MM.1S (cell line): ENCODE data around the gene EXOC3L1.

Source experiments
- DNase-seq: peaks from one replicate; pipeline ENCODE4 v3.0.0-alpha.2; 2015
- H2AFZ ChIP-seq: fragments of 300-600 bp; sonication (generic); 2 replicates; pipeline ENCODE4 v1.6.0; 2016; ENCODE audit warnings: antibody characterized with exemption, low read length
- H3F3A ChIP-seq: fragments of 300-600 bp; sonication (generic); 2 replicates; pipeline ENCODE4 v1.6.1; 2016; ENCODE audit warnings: mild to moderate bottlenecking, antibody characterized with exemption, low read length, moderate library complexity, mixed read lengths; ENCODE audit not compliant: insufficient read depth
- H3K27ac ChIP-seq: fragments of 300-600 bp; sonication (generic); 2 replicates; pipeline ENCODE4 v1.5.1; 2016; ENCODE audit warnings: mild to moderate bottlenecking, low read length
- H3K27me3 ChIP-seq: fragments of 300-600 bp; sonication (generic); replicated peaks from 2 replicates; pipeline ENCODE4 v1.6.0; 2016; ENCODE audit warnings: low read length; ENCODE audit not compliant: insufficient read depth
- H3K36me3 ChIP-seq: fragments of 300-600 bp; sonication (generic); replicated peaks from 2 replicates; pipeline ENCODE4 v1.6.1; 2016; ENCODE audit warnings: mild to moderate bottlenecking, low read length, mixed read lengths; ENCODE audit not compliant: insufficient read depth
- H3K4me1 ChIP-seq: fragments of 300-600 bp; sonication (generic); 2 replicates; pipeline ENCODE4 v1.6.1; 2016; ENCODE audit warnings: low read length, mixed read lengths
- H3K4me2 ChIP-seq: fragments of 300-600 bp; sonication (generic); 2 replicates; pipeline ENCODE4 v1.6.0; 2016; ENCODE audit warnings: low read depth, low read length
- H3K4me3 ChIP-seq: fragments of 300-600 bp; sonication (generic); 2 replicates; pipeline ENCODE4 v1.5.1; 2016; ENCODE audit warnings: low read length, mixed read lengths
- H3K79me2 ChIP-seq: fragments of 300-600 bp; sonication (generic); 2 replicates; pipeline ENCODE4 v1.6.1; 2016; ENCODE audit warnings: mixed run types, low read length, mixed read lengths
- H3K9ac ChIP-seq: fragments of 300-600 bp; sonication (generic); 2 replicates; pipeline ENCODE4 v1.6.1; 2016; ENCODE audit warnings: low read length, mixed read lengths
- H3K9me2 ChIP-seq: fragments of 300-600 bp; sonication (generic); replicated peaks from 2 replicates; pipeline ENCODE4 v1.6.1; 2016; ENCODE audit warnings: mild to moderate bottlenecking, low read length, mixed read lengths; ENCODE audit not compliant: insufficient read depth
- H3K9me3 ChIP-seq: fragments of 300-600 bp; sonication (generic); replicated peaks from 2 replicates; pipeline ENCODE4 v1.6.1; 2016; ENCODE audit warnings: mild to moderate bottlenecking, low read length, mixed read lengths; ENCODE audit not compliant: insufficient read depth
- H4K20me1 ChIP-seq: fragments of 300-600 bp; sonication (generic); 2 replicates; pipeline ENCODE4 v1.6.1; 2016; ENCODE audit warnings: mild to moderate bottlenecking, low read length, moderate library complexity, mixed read lengths; ENCODE audit not compliant: insufficient read depth
- EZH2 ChIP-seq: fragments of 300-600 bp; sonication (generic); optimal IDR thresholded peaks from 2 replicates; pipeline ENCODE3; 2017; ENCODE audit warnings: low read depth, mild to moderate bottlenecking, antibody characterized with exemption, low read length, mixed read lengths
- EZH2phosphoT487 ChIP-seq: fragments of 300-600 bp; sonication (generic); IDR thresholded peaks from 2 replicates; pipeline ENCODE4 v1.6.1; 2018; ENCODE audit warnings: antibody characterized with exemption, low read length
- TF ChIP-seq, protein P1 (sequence below): fragments of 300-600 bp; sonication (generic); IDR thresholded peaks from 2 replicates; pipeline ENCODE4 v1.5.1; 2016; ENCODE audit warnings: antibody characterized with exemption, low read length, mixed read lengths

The EXOC3L1 gene

DNA sequence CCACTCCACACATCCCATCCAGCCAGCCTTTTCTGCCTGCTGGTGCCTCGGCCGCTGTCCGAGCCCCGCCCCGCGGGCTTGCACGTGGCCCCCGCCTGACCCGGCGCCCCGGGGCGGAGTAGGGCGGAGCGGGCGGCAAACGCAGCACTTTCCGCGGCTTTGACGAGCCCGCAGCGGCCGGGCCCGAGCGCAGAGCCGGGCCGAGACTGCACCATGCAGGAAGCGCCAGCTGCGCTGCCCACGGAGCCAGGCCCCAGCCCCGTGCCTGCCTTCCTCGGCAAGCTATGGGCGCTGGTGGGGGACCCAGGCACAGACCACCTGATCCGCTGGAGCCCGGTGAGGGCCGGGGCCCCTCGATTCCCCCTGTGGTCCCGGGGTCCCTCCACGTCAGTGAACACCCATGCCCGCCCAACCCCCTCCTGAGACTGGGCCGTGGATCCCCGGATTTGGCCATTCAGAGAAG lies 25.3 kb downstream of the EXOC3L1 start, which contains the start of gene HSF4:
TSS of gene HSF4 (plus strand) at position 147 of the 463 bp plus-strand sequence. CDS start at position 214, 67 bp downstream.
- no peaks in the 10 kb centered on the region for H3K36me3 ChIP-seq
- peak within 1 kb of the TSS; percentile 38; the same call in 1 of the 2 replicates for H3K27ac ChIP-seq
- peak within 1 kb of the TSS; percentile 91 for H3K4me2 ChIP-seq
- no peaks in the 10 kb centered on the region for H3K9me2 ChIP-seq
- peak within 1 kb of the TSS; percentile 62 for H2AFZ ChIP-seq
- peaks cover 3% of the 10 kb centered on the region for H3F3A ChIP-seq
- no peaks in the 10 kb centered on the region for H3K79me2 ChIP-seq
- no peaks in the 10 kb centered on the region for H3K9me3 ChIP-seq
- TF ChIP-seq EZH2 (no peak), EZH2phosphoT487 (no peak)
- TF ChIP-seq, protein P1, sequence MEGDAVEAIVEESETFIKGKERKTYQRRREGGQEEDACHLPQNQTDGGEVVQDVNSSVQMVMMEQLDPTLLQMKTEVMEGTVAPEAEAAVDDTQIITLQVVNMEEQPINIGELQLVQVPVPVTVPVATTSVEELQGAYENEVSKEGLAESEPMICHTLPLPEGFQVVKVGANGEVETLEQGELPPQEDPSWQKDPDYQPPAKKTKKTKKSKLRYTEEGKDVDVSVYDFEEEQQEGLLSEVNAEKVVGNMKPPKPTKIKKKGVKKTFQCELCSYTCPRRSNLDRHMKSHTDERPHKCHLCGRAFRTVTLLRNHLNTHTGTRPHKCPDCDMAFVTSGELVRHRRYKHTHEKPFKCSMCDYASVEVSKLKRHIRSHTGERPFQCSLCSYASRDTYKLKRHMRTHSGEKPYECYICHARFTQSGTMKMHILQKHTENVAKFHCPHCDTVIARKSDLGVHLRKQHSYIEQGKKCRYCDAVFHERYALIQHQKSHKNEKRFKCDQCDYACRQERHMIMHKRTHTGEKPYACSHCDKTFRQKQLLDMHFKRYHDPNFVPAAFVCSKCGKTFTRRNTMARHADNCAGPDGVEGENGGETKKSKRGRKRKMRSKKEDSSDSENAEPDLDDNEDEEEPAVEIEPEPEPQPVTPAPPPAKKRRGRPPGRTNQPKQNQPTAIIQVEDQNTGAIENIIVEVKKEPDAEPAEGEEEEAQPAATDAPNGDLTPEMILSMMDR, result no peak
- H3K27me3 ChIP-seq, result no peaks in the 10 kb centered on the region
- H3K4me1 ChIP-seq, result peaks cover 26% of the 10 kb centered on the region
- DNase-seq, result peak; percentile 78
- H3K9ac ChIP-seq, result peak within 1 kb of the TSS; percentile 60; the same call in 1 of the 2 replicates
- H3K4me3 ChIP-seq, result peak within 1 kb of the TSS; percentile 52
- no peaks in the 10 kb centered on the region for H4K20me1 ChIP-seq

- H3K27me3 ChIP-seq, result no peaks in the 10 kb centered on the region
- no peak overlapping the region for H3K27ac ChIP-seq
These were observed 25.9 kb downstream of the EXOC3L1 start for GRCh38 chr16:67163999-67164558.

DNA sequence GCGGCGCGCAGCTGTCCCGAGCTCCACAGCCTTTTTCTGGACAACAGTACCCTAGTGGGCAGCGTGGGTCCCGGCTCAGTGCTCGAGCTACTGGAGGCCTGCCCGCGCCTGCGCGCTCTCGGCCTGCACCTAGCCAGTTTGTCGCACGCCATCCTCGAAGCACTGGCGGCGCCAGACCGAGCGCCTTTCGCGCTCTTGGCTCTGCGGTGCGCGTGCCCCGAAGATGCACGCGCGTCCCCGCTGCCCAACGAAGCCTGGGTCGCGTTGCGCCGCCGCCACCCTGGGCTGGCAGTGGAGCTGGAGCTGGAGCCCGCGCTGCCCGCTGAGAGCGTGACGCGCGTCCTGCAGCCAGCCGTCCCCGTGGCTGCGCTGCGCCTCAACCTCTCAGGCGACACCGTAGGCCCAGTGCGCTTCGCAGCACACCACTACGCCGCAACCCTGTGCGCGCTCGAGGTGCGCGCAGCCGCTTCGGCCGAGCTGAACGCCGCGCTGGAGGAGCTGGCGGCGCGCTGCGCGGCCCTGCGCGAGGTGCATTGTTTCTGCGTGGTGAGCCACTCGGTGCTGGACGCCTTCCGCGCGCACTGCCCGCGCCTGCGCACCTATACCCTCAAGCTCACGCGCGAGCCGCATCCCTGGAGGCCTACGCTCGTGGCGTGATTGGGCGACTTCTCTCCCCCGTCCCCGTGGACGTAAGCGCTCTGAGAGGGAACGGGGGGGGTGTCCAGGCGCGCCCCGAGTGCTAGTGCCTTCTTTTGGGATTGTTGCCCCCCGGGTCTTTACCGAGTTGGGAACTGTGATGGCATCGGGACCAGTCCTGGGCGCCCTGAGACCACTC lies 26.6 kb downstream of the EXOC3L1 start:
- Histone ChIP-seq H3K4me2 (peak overlapping the region; percentile 91), H3K9me3 (no peaks in the 10 kb centered on the region), H3K4me3 (peak overlapping the region; percentile 49), H3K36me3 (no peaks in the 10 kb centered on the region), H3K9ac (no peak overlapping the region; the same call in 1 of the 2 replicates), H2AFZ (no peak overlapping the region), H3K27me3 (no peaks in the 10 kb centered on the region), H4K20me1 (no peaks in the 10 kb centered on the region), H3K79me2 (peaks cover 7% of the 10 kb centered on the region), H3F3A (peaks cover 15% of the 10 kb centered on the region), H3K27ac (no peak overlapping the region), H3K4me1 (peaks cover 24% of the 10 kb centered on the region), H3K9me2 (no peaks in the 10 kb centered on the region)
- TF ChIP-seq EZH2 (no peak), EZH2phosphoT487 (no peak)
- TF ChIP-seq, protein P1, result no peak
- no peak for DNase-seq

More at GRCh38 chr16:67163999-67164558, 25.9 kb downstream of the EXOC3L1 start:
- 0 out of 2 replicates have a peak overlapping the region, but pooled peaks have one; percentile 53 for H2AFZ ChIP-seq
- no peaks in the 10 kb centered on the region for H4K20me1 ChIP-seq
- peaks cover 3% of the 10 kb centered on the region; the same call in 1 of the 2 replicates for H3K79me2 ChIP-seq
- peaks cover 21% of the 10 kb centered on the region for H3K4me1 ChIP-seq
- H3K4me3 ChIP-seq, result peak overlapping the region; percentile 49
- no peaks in the 10 kb centered on the region for H3K9me2 ChIP-seq
- H3K4me2 ChIP-seq, result peak overlapping the region; percentile 91
- no peak for TF ChIP-seq EZH2
- TF ChIP-seq, protein P1, result no peak
- TF ChIP-seq EZH2phosphoT487, result no peak
- H3F3A ChIP-seq, result peaks cover 8% of the 10 kb centered on the region
- peak overlapping the region; percentile 20; the same call in 1 of the 2 replicates for H3K9ac ChIP-seq
- no peaks in the 10 kb centered on the region for H3K9me3 ChIP-seq
- no peaks in the 10 kb centered on the region for H3K36me3 ChIP-seq
- DNase-seq, result no peak
